GM12874 (cell line): ENCODE measurements around the gene PLA2G3.

Experiments
- TF ChIP-seq, protein P1 (sequence below): IDR thresholded peaks from 2 replicates; pipeline ENCODE4 v1.5.1; 2011; ENCODE audit warnings: low read depth, mild to moderate bottlenecking, control low read depth, low read length, moderate library complexity; ENCODE audit not compliant: insufficient read depth

PLA2G3 gene

DNA sequence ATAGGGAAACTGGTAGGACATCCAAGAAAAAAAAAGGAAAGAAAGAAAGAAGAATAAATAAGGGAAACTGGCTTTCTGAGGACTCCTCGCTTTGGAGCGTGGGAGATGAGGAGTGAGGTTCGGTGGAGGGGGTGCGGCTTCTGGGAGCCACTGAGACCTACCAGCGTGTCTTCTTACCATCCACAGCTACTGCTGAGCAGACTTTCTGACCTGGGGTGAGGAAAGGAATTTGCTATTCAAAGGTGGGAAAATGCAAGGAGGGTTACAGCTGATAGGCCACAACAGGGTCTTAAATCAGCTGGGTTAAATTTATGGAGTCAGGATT lies 32.5 kb downstream of the PLA2G3 start:
- TF ChIP-seq, protein P1, sequence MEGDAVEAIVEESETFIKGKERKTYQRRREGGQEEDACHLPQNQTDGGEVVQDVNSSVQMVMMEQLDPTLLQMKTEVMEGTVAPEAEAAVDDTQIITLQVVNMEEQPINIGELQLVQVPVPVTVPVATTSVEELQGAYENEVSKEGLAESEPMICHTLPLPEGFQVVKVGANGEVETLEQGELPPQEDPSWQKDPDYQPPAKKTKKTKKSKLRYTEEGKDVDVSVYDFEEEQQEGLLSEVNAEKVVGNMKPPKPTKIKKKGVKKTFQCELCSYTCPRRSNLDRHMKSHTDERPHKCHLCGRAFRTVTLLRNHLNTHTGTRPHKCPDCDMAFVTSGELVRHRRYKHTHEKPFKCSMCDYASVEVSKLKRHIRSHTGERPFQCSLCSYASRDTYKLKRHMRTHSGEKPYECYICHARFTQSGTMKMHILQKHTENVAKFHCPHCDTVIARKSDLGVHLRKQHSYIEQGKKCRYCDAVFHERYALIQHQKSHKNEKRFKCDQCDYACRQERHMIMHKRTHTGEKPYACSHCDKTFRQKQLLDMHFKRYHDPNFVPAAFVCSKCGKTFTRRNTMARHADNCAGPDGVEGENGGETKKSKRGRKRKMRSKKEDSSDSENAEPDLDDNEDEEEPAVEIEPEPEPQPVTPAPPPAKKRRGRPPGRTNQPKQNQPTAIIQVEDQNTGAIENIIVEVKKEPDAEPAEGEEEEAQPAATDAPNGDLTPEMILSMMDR = no peak

DNA sequence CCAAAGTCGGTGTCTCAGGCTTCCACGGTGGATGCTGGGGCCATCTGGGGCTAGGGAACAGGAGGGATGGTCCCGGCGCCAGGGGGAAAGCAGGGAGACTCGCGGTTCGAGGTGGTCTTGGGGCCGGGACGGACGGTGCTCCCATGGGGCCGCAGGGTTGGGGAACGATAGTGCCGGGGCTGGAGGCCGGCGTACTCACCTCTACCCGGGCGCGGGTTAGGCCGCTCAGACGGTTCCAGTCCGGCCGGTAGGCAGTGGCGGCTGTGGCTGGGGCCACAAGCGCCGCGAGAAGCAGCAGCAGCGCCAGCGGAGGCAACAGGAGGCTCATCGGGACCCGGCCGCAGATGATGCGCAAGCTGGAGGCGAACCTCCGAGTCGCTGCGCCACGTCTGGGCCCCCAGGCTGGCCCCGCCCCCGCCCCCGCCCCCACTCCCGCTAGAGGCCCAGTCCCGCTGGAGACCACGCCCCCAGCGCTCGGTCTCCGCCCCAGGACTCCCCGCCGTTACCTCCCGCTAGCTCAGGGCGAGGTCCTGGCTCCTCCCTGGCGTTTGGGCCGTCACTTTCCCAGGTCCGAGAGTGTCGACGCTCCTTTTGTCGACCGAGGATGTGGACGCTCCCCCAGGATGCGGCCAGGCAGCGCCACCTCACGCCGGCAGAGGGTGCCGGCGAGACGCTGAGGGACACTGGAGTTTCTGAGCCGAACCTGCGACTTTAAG lies 33.0 kb downstream of the PLA2G3 start, which contains the start of gene SELENOM:
Gene SELENOM, minus strand, starts transcription at position 391 of the 716 bp plus-strand sequence. Its CDS starts 63 bp downstream, at position 328.
- TF ChIP-seq, protein P1 = peak; percentile 89

DNA sequence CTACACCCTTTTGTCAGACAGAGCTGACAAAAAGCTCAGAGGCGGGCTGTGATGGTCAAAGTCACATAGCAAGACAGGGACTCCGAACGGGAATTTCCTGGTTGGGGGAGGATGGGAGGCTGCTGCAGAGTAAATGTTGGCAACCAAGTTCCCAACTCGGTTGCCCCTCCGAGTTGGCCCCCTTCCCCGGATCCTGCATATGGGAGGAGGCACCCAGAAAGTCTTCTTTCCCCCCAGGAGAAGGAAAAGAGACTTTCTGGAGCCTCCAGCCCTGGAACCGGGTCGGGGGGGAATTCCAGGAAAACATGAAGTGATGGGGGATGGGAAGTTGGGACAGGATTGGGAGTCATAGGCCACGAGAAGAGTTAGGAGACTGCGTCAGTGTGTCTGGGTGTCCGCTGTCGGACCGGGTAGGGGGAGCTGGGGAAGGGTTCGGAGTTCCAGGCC lies 33.6 kb downstream of the PLA2G3 start:
- TF ChIP-seq, protein P1 = no peak

DNA sequence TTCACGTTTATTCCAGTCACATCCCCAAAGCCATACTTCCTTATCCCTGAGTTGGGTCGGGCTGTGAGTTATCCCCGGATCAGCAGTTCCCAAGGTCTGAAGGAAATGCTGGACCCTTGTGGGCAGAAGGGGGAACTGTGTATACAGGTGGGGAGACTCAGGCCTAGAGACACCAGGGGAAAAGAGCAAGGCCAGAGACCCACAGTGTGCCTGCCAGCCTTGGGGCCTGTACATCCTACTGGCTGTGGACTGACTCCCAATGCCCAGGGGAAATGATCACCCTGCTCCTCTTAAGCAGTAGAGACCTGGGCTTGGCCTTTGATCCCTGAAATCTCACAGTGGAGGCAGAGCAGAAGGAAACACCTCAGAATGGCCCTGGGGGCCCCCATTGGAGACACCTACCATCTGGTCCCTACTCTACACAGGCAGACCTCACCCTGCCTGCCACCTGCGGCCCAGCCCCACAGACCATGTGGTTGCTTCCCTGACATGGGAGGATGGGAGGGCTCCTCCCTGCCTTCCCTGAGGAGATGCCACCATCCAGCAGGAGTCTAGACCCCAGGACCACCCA lies 34.2 kb downstream of the PLA2G3 start:
- TF ChIP-seq, protein P1 = no peak

DNA sequence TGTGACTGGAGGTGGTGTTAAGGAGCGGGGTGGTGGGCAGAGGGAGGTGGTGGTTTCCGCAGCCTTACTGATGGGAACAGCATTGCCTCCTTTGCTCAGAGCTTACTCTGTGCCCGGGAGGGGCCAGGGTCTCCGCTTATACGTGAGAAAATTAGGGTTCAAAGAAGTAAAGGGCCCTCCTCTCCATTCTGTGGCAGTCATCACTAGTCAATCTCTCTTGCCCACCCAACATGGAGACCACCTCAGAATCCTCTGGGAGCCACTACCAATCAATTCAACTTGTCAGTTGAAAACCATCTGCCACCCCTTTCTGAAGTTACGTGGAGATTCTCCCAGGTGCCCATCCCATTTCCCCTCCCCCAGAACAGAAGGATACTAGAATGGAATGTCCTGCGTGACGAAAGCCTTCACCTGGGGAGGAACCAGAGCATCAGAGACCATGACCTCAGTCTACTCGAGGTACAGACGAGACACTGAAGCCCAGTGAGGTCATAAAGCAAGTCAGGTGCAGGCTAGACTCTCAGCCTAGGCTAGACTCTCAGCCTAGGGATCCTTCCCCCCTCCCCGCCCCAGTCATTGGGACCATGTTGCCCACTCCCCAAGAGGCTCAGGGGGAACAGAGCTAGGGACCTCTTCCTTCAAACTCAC lies 34.9 kb downstream of the PLA2G3 start:
- TF ChIP-seq, protein P1 = no peak

DNA sequence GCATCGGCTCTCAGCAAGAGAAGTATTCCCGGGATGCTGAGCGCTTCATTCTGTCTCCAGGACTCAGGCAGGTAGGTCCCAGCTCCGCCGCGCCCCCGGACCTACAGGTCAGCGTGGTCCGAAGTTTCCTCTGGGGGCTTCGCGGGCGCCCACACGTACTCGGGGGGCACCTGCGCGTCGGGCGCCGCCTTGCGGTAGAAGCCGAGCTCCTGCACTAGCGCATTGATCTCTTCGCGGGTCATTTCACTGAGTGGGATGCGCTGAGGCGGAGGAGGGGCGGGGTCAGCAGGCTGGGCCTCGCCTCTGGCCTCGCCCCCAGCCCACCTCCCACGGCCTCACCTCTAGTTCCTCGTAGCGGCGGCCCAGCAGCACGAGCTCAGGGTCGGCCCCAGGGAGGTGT lies 35.4 kb downstream of the PLA2G3 start:
- TF ChIP-seq, protein P1 = no peak

DNA sequence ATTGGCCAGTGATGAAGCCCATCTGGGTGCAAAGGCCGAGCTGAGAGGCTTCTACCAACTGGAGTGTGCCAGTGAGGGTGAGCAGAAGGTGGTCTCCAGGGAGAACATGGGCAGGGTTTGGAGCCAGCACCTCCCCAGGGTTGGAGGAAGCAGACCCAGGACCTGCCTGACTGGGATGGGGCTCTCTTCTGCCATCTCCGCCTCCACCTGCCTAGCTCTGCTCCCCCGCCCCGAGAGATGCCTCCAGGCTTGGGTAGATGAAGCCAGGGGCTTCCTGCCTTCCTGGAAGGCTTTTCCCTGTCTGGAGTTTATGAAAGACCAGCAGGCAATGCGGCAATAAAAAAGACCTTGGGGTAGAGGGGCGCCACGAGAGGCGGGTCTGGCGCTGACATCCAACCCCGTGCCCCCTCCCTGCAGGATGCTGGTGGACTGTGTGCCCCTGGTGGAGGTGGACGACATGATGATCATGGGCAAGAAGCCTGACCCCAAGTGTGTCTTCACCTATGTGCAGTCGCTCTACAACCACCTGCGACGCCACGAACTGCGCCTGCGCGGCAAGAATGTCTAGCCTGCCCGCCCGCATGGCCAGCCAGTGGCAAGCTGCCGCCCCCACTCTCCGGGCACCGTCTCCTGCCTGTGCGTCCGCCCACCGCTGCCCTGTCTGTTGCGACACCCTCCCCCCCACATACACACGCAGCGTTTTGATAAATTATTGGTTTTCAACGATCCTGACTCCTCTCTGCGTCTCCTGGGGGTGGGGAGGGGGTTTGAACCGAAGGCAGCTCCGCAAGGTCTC lies 36.2 kb downstream of the PLA2G3 start:
- TF ChIP-seq, protein P1 = no peak
